Right forelimb (tissue), 1 donor: Measurements from ENCODE around the gene LGR6.
"Not testable (repeated sequence)": the region's sequence is repeated elsewhere in the genome, so short reads cannot be mapped to it uniquely, and the experiment has no call there.

Experiments
- DNase-seq: peaks from one replicate; pipeline ENCODE4 v3.0.0-alpha.2; 2018

The LGR6 gene

DNA sequence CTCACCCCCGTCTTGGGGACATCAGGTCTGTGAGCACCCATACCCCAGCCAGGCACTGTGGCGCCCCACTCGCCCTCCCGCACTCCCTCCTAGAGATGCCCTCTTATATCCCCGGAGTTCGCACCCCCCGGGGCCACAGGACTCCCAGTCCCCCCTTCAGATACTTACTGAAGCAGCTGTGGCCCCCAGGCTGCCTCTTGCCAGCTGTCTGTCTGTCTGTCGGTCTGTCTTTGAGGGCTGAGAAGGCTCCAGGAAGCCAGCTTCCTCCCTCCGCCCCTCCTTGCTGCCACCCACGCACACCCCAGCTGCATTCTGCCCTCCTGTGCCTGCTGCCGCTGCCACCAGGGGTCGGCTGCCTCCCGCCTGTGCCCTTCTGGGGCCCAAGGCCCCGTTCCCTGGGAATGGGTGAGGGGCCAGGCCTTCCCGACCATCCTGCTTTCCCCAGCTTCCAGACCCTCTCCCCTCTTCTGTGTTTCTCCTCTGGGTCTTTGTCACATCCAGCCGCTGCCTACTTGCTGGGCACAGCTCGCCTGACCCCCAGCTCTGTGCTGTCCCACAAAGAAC lies 33.1 kb upstream of the LGR6 start, which contains the start of gene PTPN7:
PTPN7 (minus strand) TSS at position 226 of the 564 bp plus-strand sequence. CDS start 1,200 bp downstream, outside the sequence.
- DNase-seq = peak; percentile 40

DNA sequence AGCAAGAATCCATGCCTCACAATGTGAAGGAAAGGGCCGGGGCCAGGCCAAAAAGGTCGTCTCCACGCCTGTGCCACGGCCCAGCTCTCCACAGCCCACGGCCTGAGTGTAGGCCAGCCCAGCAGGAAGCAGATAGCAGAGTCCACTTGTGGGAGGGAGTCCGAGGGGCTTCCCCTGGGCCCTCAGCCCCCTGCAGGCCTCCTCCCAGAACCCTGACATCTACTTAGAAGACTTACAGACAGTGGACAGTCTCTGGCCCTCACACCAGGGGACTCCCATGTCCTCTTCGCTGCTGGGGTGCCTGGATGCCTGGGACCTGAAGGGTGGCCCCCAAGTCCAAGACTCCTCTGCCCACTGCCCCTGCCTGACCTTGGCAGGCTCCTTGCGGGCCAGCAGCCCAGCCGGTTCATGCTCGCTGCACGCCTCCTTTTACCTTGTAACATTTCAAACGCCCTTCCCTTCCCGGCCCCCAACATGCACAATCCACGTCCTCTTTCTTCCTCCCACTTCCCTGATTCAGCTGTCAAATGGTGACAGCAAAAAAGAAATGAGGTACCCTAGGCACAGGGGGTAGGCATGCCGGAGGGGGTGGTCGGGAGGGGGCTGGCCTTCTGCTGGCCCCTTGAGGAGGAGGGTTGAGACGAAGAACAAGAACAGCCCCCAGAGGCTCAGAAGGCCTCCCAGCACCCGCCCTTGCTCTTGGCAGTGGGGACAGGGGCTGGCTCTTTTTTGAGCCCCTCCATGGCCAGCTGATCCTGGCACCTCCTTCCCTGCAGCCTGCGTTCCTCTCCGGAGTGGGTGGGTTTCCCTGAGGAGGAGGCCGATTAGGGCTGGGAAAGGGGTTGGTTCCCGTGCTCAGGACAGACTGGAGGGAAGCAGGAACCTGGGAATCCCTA lies 32.2 kb upstream of the LGR6 start:
- peak; percentile 43 for DNase-seq

DNA sequence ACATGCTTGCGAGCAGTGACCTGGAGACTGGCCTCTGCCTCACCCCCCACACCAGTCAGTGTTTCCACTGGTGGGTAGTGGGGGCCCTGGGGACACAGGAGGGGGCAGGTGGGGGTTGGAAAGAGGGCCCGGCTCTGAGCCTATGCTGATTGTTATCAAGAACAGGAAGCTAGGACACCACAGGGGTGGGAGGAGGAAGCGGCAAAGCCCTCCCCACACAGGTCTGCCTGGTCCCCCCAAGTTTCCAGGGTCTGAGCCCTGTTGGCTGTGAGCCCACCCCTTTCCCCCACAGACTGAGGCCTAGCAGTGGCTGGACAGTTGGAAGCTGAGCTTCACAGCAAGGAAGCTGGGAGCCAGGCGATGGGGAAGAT lies 31.6 kb upstream of the LGR6 start:
- peak; percentile 34 for DNase-seq

DNA sequence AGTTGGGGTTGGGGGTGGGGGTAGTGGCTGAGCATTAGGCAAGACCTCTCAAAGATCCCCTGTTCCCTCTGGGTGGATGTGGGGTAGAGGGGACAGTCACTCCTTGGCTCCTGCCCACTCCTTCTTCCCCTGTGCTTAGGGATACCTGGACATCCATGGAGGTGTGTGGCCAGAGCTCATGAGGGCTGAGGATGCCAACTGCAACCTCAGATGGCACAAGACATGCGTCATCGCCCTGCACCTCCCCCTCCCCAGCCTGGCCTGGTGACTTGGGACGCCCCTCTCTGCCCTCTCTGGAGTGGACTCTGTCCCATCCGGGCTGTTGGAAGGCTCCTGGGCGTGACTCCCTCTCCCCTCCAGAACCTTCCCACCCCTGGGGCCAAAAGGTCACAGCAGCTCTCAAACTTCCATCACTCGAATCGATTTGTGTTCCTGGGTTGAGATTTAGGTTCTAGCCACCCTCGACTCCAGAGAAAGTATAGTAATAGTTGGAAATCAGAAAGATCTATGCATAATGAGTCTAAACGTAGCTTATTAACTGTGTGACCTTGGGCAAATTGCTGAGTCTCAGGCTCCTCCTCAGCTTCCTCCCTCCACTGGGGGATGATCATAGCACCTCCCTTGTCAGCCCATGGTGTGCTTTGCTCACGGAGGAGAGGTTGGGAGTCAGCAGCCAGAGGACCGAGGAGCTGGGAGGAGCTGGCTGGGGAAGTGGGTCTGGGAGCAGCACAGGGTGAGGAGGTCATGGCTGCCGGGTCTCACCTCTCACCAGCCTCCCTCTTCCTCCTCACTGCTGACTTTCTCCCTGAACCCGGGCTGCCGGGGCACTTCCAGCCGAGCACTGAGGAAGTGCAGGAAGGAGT lies 30.9 kb upstream of the LGR6 start:
- DNase-seq = peak; percentile 42

DNA sequence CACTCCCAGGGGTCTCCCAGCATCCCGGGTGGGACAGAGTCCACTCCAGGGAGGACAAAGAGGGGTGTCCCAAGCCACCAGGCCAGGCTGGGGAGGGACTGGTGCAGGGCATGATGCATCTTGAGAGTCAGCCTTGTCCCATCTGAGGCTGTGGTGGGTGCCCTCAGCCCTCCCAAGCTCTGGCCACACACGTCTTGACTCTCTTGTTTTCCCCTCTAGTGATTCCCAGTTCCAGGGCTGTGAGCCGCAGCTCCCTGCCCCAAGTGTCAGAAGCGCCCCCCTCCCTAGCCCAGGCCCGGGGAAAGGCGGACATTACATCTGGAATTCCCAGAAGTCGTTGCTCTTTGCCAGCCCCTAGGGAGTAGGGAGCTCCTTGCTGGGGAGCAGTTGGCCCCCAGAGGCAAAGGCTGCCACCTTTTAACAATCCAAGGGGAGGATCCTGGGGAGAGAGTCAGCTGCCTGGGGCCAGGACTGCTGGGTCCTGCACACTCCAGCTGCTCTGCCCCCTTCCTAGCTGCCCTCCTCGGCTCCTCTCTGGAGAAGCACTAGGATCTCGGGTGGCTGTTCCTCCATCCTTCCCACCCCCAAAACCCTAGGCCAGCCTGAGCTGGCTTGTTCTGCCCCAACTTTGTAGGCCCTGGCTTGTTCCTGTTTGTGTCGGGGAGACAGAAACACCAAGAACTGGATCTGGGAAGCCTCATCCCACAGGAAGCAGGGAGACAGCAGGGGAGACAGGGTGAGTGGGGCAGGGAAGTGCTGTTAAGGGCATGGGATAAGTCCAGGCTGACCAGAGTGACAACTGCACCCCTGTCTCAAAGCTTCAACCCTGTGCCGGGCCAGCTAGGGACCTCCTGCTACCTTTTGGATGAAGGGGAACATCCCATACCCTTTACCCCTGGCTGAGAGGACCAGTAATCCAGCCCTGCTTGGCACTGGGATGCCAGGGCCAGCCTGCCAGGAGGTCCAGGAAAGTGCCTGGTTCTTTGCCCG lies 30.0 kb upstream of the LGR6 start:
- DNase-seq = no peak

DNA sequence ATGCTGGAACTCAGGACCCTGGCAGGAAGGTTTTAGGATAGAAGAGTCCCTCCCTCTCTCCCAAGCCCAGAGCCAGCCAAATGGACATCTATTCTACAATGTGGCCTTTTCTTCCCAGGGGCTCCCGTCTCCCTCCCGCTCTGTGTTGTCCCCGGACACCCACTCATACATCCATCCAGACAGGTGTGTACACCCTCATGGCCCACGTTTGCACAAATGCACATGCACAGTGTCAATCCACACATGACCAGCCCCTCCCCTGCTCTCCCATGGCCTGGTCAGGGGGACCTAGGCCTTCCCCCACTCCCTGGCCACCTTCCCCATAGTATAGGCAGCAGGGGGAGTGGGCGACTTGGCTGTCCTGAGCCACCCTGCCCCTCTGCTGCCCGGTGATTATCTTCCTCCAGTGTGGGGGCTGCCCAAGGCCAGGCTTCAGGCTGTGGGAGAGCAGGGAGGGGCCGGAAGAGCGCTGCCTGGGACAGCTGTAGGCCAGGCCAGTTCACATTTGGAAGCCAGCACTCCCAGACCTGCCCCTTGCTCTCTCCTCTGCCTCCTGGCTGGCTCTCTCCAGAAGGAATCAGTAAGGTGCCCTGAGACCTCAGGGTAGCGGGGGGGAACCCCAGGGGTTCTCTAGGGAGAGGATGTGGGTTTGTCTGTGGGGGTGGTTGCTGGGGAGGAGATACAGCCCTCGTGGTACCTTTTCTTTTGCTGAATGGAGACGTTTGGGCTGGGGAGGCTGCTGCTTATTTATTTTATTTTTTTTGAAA lies 29.1 kb upstream of the LGR6 start:
- no peak for DNase-seq

DNA sequence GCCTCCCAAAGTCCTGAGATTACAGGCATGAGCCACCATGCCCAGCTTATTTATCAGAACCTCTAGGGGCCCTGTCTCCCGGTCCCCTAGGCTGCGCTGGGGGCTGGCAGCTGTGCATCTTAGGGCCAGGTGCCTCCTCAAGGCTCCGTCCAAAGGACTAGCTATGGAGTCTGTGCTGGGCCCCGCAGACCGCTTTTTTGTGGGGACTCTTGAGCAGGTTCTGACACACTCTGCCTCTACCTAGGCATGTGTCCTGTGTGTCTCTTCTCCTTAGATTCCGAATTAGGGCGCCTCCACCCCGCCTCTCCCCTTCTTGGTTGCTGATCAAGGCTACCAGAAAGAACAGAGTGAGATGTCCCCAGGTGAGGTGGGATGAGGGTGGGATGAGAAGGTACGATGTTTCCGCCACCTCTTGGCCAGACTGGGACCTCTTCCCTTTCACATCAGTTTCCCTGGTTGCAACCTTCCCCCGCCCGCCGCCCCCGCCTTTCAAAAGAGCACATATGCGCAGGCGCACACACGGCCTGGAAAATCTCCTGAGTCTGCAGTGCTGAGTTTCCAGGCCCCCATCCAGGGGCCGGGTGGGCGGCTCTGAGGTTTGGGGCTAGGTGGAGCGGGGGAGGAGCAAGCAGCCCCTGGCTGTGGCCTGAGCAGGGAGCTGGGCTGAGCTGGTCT lies 28.2 kb upstream of the LGR6 start:
- DNase-seq = peak; percentile 91

DNA sequence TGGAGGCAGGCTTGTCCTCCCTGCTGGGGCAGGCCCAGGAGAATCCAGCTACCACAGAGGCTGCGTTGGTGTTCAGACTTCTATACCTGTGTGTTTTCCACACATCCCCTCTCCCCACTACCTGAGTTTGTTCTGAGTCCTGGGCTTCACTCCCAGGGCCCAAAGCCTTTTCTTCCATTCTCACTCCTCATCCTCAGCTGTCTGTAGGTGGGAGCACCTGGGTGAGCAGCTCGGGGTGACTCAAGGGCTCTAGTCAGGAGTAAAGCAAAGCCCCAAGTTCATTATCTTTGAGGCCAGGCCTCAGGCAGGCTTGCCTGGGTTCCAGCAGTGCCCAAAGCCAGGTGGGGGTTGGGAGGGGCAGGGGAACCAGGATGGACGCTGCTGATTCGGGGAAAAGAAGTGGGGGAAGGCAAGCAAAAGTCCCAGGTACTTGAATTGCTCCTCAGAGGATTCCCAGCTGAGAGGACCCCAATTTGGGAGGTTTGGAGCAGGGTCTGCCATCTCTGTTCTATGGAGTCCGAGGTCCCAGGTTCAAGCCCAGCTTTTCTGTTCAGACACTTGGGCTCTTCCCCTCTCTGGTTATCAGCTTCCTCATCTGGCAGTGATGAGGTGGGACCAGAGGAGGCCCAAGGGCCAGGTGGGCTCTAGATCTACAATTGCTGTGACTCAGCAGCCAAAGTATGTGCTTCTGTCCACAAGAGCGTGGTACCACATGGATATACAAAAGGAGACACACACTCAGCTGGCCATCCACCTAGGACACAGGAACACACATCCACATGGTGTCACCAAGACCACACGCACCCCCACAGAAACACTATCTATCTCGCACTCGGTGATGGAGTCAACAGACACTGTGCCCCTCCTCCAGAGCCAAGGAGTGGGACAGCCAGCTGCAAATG lies 27.4 kb upstream of the LGR6 start:
- no peak for DNase-seq

DNA sequence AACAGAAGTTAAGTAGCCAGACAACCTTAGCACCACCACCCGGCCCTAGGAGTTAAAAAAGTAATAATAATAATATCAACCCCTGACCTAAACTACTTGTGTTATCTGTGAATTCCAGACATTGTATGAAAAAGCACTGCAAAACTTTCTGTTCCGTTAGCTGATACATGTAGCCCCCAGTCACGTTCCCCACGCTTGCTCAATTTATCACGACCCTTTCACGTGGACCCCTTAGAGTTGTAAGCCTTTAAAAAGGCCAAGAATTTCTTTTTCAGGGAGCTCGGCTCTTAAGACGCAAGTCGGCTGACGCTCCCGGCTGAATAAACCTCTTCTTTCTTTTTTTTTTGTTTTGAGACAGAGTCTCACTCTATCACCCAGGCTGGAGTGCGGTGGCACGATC lies 26.5 kb upstream of the LGR6 start:
- not testable (repeated sequence) for DNase-seq

DNA sequence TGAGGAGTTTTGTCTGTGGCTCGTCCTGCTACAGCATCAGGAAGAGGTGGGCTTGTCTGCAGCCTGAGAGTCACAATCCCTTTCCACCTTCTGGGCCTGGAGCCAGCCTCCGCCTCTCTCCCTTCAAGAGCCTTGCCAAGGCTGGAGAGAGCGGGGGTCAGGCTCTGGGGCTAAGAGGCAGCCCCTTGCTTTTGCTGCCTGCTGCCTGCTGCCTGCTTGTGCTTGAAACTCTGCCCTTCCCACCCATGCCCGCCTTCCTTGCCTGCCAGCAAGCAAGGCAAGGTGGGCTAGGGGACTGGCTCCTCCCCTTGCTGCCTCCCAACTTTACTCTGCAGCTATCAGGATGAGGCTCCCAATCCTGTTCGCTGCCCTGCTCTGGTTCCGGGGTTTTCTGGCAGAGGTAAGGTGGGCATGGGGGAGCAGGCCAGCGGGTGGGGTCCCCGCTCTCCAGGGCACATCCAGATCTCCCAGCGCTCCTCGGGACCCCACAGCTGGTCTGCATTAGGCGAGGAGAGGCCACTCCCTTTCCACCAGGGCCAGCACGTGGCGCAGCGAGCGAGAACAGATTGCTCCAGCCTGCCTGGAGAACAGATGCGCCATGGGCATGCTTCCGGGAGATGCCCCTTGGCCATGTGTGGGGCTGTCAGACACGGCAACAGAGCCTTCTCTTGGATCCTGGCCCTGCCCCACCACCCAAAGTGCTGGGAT lies 25.7 kb upstream of the LGR6 start:
- DNase-seq = peak; percentile 84

DNA sequence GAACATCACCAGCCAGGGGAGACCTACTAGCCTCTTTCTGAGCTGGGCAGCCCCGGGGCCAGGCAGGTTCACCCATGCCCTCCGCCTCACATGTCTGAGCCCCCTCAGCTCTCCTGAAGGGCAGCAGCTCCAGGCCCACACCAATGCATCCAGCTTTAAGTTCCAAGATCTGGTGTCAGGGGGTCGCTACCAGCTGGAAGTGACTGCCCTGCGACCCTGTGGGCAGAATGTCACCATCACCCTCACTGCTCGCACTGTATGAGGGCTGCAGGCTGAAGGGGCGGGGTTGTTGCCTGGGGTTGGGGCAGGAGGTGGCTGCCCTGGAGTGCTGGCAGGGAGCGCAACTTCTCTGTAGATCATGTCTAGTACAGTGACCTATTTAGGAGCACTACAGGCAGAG lies 24.7 kb upstream of the LGR6 start:
- DNase-seq = no peak

DNA sequence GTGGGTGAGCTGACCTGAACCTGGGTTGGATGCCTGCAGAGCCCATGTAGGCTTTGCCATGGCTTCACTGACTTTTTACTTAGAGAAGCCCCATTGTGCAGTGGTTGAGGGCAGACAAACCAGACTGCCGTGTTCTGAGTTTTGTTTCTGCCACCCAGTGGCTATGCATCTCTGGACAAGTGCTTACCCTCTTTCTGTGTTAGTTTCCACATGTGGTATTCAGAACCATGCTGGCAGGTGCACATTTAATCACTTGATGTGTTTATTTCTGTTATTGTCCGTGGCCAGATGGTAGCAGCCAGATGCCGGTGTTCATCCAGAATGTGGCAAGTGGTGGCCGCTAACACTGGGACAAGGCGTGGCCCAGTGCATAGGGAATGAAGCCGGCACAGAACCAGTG lies 22.9 kb upstream of the LGR6 start:
- no peak for DNase-seq

DNA sequence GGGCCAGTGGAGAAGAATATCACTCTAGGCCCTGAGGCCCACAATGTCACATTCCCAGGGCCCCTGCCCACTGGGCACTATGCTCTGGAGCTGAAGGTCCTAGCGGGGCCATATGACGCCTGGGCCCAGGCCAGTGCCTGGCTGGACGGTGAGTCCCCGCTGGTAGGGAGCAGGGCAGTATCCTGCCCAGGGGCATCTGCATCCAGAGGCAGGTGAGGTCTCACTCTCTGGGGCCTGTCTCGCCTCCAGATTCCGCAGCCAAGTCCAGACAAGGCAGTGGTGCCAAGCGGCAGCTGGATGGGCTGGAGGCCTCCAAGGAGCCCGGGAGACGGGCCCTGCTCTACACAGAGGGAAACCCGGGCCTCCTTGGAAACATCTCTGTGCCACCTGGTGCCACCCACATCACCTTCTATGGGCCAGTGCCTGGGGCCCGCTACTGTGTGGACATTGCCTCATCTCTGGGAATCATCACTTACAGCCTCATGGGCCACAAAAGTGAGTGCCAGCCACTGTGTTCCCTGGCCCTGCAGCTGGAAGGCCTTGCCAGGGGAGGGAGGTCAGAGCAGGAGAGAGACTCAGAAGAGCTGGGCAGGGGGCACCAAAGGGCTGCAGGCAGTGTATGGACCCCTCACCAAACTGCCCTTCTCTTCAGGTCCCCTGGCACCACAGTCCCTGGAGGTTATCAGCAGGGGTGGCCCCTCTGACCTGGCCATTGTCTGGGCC lies 22.1 kb upstream of the LGR6 start:
- DNase-seq = no peak

DNA sequence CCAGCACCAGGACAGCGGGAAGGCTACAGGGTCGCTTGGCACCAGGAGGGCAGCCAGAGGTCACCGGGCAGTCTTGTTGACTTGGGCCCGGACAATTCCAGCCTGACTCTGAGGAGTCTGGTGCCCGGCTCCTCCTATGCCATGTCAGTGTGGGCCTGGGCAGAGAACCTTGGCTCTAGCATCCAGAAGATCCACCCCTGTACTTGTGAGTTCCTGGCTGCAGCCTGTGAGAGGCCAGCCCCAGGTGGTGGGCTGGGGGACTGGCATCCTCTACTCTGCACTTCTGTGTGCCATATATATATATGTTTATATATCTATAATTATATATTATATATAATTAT lies 21.6 kb upstream of the LGR6 start:
- DNase-seq = no peak

DNA sequence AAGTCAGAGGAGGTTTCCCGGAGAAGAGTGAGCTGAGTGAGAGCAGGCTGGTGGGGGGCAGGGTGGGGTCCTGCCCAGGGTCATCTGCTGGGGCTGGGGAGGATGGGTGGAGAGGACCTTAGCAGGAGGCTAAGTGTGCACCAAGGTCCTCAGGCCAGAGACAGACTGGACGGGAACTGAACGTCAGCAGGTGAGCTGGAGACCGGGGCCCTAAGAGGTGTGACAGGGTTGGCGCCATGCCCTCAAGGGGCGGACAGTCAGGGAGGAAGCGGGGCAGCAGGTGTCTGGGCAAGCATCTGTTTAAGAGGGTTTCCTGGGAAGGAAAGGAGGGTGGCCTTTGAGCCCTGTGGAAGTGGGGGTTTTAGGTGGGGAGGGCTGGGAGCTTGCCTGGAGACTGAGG lies 19.6 kb upstream of the LGR6 start:
- DNase-seq = no peak

DNA sequence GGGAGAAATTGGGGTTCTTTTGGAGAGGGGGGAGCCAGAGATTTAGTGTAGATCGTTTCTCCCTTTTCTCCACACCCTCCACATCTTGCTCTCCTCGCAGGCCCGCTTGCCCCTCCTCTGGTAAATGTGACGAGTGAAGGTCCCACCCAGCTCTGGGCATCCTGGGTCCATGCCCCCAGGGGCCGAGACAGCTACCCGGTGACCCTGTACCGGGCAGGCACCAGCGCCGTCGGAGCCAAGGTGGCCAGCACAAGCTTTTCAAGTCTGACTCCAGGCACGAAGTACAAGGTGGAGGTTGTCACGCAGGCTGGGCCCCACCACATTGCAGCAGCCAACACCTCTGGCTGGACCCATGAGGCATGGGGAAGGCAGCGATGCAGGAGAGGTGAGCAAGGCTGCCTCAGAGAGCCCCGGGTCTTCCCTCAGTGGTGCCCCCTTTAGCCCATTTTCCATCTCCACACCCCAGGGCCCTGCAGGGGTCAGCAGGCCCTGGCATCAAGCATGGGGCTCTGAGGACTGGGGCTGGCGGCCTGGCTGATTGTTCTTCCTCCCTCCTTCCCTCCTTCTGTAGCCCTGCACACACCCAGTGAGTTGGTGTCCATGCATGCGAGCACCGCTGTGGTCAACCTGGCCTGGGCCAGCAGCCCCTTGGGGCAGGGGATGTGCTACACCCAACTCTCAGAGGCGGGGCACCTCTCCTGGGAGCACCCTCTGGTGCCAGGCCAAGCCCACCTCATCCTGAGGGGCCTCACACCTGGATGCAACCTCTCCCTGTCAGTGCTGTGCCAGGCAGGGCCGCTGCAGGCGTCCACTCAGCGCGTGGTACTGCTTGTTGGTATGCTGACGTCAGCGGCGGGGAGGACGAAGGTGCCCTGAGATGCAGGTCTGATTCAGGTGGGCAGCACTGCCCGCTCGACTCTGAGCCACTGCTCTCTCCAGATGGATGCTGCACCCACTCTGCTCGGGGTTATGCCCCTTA lies 16.4 kb upstream of the LGR6 start:
- DNase-seq = no peak
